Neutrophil (primary cell): ENCODE measurements around the gene CTNNA2.

Experiments
- H3K27ac ChIP-seq: fragments of 200-600 bp; sonication (generic); 2 replicates; pipeline ENCODE4 v1.5.1; 2016; ENCODE audit warnings: mild to moderate bottlenecking, moderate library complexity
- H3K27me3 ChIP-seq: fragments of 200-600 bp; sonication (generic); 2 replicates; pipeline ENCODE4 v1.6.0; 2016; ENCODE audit warnings: mild to moderate bottlenecking
- H3K36me3 ChIP-seq: fragments of 200-600 bp; sonication (generic); 2 replicates; pipeline ENCODE4 v1.5.1; 2017
- H3K4me1 ChIP-seq, 2 experiments: fragments of 200-600 bp in 1 of 2; sonication (generic) in 1 of 2; 1 replicate in 1 of 2; 2 replicates in 1 of 2; pipeline versions ENCODE4 v1.5.1 to v1.6.1; 2013 to 2016; ENCODE audit warnings: low read depth in 1 of 2, low read length in 1 of 2, mild to moderate bottlenecking in 1 of 2, moderate library complexity in 1 of 2; ENCODE audit not compliant: control insufficient read depth in 1 of 2, insufficient read depth in 1 of 2
- H3K4me3 ChIP-seq, 2 experiments: fragments of 200-600 bp in 1 of 2; sonication (generic) in 1 of 2; 1 replicate in 1 of 2; 2 replicates in 1 of 2; pipeline ENCODE4 v1.5.1; 2013 to 2016; ENCODE audit warnings: low read depth in 1 of 2, low read length in 1 of 2, mild to moderate bottlenecking in 1 of 2, moderate library complexity in 1 of 2
- H3K9me3 ChIP-seq: fragments of 200-600 bp; sonication (generic); 2 replicates; pipeline ENCODE4 v1.5.1; 2016
- TF ChIP-seq, protein P1 (sequence below): fragments of 200-600 bp; sonication (generic); IDR thresholded peaks from 2 replicates; pipeline ENCODE4 v1.5.1; 2016; ENCODE audit warnings: antibody characterized with exemption

CTNNA2 gene

DNA sequence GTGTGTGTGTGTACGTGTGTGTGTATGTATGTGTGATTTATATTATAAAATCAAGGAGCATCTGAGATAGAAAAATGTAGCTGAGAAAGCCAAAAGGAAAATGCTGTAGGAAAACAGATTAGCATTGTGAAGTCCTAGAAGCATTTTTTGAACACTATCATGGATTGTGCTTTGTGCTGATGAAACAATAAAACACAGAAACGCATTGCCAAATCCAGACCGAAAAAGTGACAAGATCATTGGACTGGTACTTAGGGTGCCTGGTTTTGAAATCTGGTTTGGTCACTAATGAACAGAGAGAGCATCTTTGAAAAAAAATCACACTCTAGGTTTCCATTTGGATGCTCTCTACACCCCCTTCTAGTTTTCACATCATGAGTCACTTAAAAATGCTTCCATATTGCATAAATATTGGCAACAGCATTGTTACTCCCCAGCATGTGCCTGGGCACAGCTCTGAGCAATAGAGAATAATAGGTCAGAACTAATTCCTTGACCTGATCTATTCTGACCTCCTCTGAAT lies 1006.3 kb downstream of the CTNNA2 start:
- no peaks in the 10 kb centered on the region for H3K9me3 ChIP-seq
- no peaks in the 10 kb centered on the region for H3K4me1 ChIP-seq
- no peaks in the 10 kb centered on the region for H3K36me3 ChIP-seq
- TF ChIP-seq, protein P1, sequence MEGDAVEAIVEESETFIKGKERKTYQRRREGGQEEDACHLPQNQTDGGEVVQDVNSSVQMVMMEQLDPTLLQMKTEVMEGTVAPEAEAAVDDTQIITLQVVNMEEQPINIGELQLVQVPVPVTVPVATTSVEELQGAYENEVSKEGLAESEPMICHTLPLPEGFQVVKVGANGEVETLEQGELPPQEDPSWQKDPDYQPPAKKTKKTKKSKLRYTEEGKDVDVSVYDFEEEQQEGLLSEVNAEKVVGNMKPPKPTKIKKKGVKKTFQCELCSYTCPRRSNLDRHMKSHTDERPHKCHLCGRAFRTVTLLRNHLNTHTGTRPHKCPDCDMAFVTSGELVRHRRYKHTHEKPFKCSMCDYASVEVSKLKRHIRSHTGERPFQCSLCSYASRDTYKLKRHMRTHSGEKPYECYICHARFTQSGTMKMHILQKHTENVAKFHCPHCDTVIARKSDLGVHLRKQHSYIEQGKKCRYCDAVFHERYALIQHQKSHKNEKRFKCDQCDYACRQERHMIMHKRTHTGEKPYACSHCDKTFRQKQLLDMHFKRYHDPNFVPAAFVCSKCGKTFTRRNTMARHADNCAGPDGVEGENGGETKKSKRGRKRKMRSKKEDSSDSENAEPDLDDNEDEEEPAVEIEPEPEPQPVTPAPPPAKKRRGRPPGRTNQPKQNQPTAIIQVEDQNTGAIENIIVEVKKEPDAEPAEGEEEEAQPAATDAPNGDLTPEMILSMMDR = no peak
- no peak overlapping the region for H3K27ac ChIP-seq
- no peaks in the 10 kb centered on the region for H3K27me3 ChIP-seq
- H3K4me3 ChIP-seq = no peak overlapping the region

DNA sequence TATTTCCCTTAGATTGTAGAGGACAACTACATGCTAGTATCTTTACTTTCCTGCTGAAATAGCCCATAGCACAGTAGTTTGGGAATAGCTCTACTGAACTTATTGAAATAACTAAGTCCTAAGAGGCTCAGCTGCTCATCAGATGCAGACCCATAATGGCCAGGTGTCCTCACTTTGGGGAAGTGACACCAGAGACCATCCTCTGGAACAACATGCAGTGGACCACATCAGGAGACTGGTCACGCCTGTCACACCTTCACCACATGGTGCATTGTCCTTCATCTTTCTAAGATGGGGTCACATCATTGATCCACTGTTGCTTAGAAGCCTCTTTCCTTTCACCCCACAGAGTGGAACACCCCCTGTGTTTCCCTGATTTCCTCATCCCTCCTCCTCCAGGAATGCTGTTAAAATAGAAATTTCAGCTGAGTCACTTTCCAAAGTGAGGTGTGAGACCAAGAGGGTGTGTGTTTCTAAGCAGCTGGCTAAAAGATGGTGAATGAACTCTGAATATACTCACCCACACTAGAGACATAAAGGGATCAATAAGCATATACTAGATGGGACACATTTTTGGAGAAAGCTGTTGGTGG lies 1006.9 kb downstream of the CTNNA2 start:
- H3K36me3 ChIP-seq = no peaks in the 10 kb centered on the region
- H3K4me1 ChIP-seq = no peaks in the 10 kb centered on the region
- no peak overlapping the region for H3K4me3 ChIP-seq
- no peaks in the 10 kb centered on the region for H3K9me3 ChIP-seq
- H3K27me3 ChIP-seq = no peaks in the 10 kb centered on the region
- TF ChIP-seq, protein P1 = no peak
- no peak overlapping the region for H3K27ac ChIP-seq

DNA sequence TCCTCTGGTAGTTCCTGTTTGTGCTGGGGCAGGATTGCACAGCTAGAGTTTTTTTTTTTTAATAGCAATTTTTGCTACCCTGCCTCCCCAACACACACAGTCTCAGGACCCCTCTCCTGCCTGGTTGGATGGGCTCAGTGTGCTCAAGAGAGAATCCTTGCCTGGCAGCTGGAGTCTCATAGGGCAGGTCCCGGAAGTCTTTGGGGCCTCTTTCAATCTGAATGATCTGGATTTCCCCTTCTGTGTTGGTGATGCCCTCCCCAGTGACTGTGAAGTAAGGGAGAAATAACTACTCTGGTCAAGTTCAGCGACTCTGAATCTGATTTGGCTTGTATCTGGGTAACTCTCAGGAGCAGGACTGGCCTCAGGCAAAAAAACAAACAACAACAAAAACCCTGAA lies 1012.3 kb downstream of the CTNNA2 start:
- no peak overlapping the region for H3K27ac ChIP-seq
- H3K4me1 ChIP-seq = no peaks in the 10 kb centered on the region
- no peaks in the 10 kb centered on the region for H3K36me3 ChIP-seq
- H3K9me3 ChIP-seq = no peaks in the 10 kb centered on the region
- H3K27me3 ChIP-seq = no peaks in the 10 kb centered on the region
- TF ChIP-seq, protein P1 = no peak
- no peak overlapping the region for H3K4me3 ChIP-seq

DNA sequence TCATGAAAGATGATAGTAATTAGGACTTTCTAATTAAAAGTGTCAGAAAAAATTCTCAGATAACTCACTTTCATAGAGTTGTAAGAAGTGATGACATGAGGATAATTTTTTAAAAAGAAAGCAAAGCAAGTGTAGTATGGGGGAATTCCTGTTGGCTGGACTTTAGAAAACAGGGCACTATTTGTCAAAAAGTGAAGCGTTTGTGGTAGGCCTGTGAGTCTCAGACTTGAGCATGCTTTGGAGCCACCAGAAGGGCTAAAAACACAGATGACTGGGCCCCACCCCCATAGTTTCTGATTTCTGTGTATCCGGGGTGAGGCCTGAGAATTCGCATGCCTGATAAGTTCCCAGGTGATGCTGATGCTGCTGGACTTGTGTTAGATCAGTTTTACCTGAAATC lies 1014.3 kb downstream of the CTNNA2 start:
- no peak overlapping the region for H3K4me3 ChIP-seq
- H3K9me3 ChIP-seq = no peaks in the 10 kb centered on the region
- no peak overlapping the region for H3K27ac ChIP-seq
- no peaks in the 10 kb centered on the region for H3K27me3 ChIP-seq
- TF ChIP-seq, protein P1 = no peak
- H3K36me3 ChIP-seq = no peaks in the 10 kb centered on the region
- no peaks in the 10 kb centered on the region for H3K4me1 ChIP-seq

DNA sequence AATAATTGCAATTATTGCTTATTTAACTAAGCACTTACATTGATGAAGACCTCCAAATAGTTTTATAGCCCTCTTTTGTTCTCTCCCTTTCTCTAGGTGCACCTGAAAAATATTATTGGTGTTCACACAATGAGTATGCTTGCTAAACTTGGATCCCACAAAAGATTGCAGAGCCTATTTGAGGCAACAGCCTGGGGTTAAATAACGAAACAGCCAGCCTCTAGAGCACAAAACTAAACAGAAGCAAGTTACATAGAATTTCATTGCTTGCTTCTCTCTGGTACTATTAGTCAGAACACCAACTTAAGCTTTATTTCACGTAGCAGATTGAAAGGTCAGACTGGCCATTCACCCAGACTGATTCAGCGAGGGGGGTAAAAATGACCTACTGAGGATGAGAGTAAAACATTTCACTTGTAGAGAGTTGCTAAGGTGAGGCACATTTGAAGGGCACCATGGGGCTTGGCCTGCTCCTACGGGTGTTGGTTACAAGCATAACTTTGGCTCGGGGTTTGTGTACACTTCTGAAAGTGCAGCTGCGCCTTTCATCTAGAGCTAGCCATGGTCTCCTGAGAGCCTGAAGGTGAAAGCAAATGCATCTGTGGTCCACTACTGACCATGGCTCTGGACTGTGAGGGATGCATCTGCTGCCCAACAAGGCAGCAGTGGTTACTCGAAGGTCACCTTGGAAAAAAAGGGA lies 1016.8 kb downstream of the CTNNA2 start:
- TF ChIP-seq, protein P1 = no peak
- Histone ChIP-seq H3K36me3 (no peaks in the 10 kb centered on the region), H3K27me3 (no peaks in the 10 kb centered on the region), H3K27ac (no peak overlapping the region), H3K4me1 (no peaks in the 10 kb centered on the region), H3K4me3 (no peak overlapping the region), H3K9me3 (no peaks in the 10 kb centered on the region)
